GM12873 (cell line): ENCODE data around the gene TRPV4.

ENCODE experiments used
- TF ChIP-seq, protein P1 (sequence below): IDR thresholded peaks from 2 replicates; pipeline ENCODE4 v1.5.1; 2012; ENCODE audit warnings: low read depth, mild to moderate bottlenecking, moderate library complexity, low read length, control low read depth; ENCODE audit not compliant: insufficient read depth; ENCODE audit errors: missing control alignments

Gene TRPV4

GRCh38 chr12:109822951-109823411 lies 10.2 kb downstream of the TRPV4 start:
- TF ChIP-seq, protein P1, sequence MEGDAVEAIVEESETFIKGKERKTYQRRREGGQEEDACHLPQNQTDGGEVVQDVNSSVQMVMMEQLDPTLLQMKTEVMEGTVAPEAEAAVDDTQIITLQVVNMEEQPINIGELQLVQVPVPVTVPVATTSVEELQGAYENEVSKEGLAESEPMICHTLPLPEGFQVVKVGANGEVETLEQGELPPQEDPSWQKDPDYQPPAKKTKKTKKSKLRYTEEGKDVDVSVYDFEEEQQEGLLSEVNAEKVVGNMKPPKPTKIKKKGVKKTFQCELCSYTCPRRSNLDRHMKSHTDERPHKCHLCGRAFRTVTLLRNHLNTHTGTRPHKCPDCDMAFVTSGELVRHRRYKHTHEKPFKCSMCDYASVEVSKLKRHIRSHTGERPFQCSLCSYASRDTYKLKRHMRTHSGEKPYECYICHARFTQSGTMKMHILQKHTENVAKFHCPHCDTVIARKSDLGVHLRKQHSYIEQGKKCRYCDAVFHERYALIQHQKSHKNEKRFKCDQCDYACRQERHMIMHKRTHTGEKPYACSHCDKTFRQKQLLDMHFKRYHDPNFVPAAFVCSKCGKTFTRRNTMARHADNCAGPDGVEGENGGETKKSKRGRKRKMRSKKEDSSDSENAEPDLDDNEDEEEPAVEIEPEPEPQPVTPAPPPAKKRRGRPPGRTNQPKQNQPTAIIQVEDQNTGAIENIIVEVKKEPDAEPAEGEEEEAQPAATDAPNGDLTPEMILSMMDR = no peak

DNA sequence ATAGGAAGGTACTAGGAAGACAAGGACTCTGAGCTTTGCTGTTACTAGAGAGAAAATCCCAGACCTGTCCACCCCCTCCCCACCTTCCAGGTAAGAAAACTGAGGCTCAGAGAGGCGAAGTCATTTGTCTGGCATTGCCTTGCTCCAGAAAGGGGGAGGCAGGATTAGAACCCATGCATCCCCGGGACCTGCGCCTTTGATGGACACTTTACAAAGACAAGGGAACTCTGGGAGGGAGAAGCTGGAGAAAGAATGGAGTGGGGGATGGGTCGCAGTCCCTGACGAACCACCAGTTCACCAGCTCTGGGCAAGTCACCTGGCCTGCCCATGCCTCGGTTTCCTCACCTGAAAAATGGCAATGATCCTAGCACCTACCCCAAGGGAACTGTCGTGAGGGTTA lies 10.8 kb downstream of the TRPV4 start:
- TF ChIP-seq, protein P1 = no peak

DNA sequence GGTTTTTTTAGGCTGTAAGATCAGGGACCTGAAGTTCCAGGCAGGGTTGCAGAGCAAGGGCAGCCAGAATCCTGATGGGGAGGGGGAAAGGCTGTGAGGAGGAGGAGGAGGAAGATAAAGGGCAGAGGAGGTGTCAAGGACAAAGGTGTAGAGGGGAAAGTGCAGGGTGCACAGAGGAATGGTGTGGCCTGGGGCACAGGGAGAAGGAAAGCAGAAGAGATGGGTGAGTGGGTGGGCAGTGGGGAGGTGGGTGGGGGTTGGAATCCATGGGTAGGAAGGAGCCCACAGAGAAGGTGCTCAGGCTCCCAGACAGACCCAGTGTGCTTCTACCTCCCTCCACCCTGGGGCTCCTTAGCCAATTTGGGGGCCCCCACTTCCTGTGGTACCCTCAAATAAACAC lies 11.2 kb downstream of the TRPV4 start:
- TF ChIP-seq, protein P1 = no peak

DNA sequence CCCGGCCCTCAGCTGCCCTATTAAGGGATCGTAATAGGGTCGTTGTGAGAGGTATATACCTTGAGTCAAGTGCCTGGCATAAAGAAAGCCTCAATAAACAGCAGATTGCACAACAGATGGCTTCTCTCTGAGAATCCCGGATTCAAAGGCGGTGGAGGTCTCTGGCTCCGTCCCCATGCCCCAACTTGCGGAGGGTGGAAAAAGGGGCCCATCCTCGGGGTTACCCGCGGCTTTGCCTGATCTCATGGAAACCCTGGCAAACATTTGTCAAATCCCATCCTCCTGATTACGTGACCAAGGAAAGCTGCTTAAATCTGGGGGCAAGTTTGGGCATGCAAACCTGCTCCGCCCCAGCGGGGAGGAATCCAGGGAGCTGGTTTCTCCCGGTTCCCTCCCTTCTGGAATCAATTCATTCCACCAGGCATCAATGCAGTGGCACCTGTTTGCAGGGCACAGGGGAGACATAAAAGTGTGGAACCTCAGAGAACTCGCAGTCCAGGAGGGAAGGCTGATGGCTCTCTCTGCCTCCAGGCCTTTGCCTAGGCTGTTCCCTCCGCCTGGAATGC lies 12.3 kb downstream of the TRPV4 start:
- TF ChIP-seq, protein P1 = no peak

- TF ChIP-seq, protein P1 = no peak
Observed at GRCh38 chr12:109818905-109819500, 14.2 kb downstream of the TRPV4 start.

DNA sequence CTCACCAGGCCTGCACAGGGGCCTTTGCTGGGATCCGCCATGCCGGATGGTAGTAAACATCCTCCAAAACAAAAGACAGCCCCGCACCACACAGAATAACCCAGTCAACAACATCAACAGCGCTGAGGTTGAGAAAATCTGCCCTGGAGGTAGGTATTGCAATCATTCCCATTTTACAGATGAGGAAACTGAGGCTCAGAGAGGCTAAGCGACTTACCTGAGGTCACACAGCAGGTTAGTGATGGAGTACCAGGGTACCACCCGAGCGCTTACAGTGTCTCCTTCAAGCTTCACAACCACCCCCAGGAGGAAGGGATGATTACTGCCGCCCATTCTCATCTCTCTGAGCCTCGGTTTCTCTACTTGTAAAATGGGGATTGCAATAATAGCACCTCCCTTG lies 14.9 kb downstream of the TRPV4 start:
- TF ChIP-seq, protein P1 = no peak

- TF ChIP-seq, protein P1 = no peak
Observed at GRCh38 chr12:109817627-109818231, 15.5 kb downstream of the TRPV4 start.
